Embryonic facial prominence (tissue), 1 donor: Measurements from ENCODE around the gene SRPK2.
"Not testable (repeated sequence)": the region's sequence is repeated elsewhere in the genome, so short reads cannot be mapped to it uniquely, and the experiment has no call there.

Source experiments
- DNase-seq: peaks from one replicate; pipeline ENCODE4 v3.0.0-alpha.2; 2016; ENCODE audit errors: extremely low spot score

SRPK2 gene

GRCh38 chr7:105194959-105195358 is 193.8 kb downstream of the SRPK2 start:
- not testable (repeated sequence) for DNase-seq

- DNase-seq: no peak
Measured at GRCh38 chr7:105191331-105191730, 197.4 kb downstream of the SRPK2 start.

- no peak for DNase-seq
Measured at GRCh38 chr7:105189859-105190492, 198.7 kb downstream of the SRPK2 start.

GRCh38 chr7:105188201-105188600 is 200.5 kb downstream of the SRPK2 start:
- DNase-seq: no peak

GRCh38 chr7:105187302-105188169 is 201.2 kb downstream of the SRPK2 start:
- DNase-seq: no peak

- no peak for DNase-seq
Measured at GRCh38 chr7:105185290-105186010, 203.3 kb downstream of the SRPK2 start.

GRCh38 chr7:105180002-105180401 is 208.7 kb downstream of the SRPK2 start:
- DNase-seq: no peak

- DNase-seq: no peak
Measured at GRCh38 chr7:105178928-105179541, 209.7 kb downstream of the SRPK2 start.

- no peak for DNase-seq
Measured at GRCh38 chr7:105178177-105178576, 210.5 kb downstream of the SRPK2 start.

GRCh38 chr7:105177026-105177425 is 211.7 kb downstream of the SRPK2 start:
- no peak for DNase-seq

GRCh38 chr7:105173586-105173985 is 215.1 kb downstream of the SRPK2 start:
- no peak for DNase-seq

GRCh38 chr7:105164751-105165150 is 224.0 kb downstream of the SRPK2 start:
- no peak for DNase-seq

GRCh38 chr7:105163718-105164117 is 225.0 kb downstream of the SRPK2 start:
- DNase-seq: no peak

- no peak for DNase-seq
Measured at GRCh38 chr7:105161366-105161765, 227.4 kb downstream of the SRPK2 start.

- no peak for DNase-seq
Measured at GRCh38 chr7:105157278-105157677, 231.4 kb downstream of the SRPK2 start.

- DNase-seq: no peak
Measured at GRCh38 chr7:105156731-105157130, 232.0 kb downstream of the SRPK2 start.

- no peak for DNase-seq
Measured at GRCh38 chr7:105154084-105154483, 234.6 kb downstream of the SRPK2 start.

- DNase-seq: no peak
Measured at GRCh38 chr7:105153531-105153930, 235.2 kb downstream of the SRPK2 start.

GRCh38 chr7:105151152-105151551 is 237.6 kb downstream of the SRPK2 start:
- no peak for DNase-seq

GRCh38 chr7:105149827-105150226 is 238.9 kb downstream of the SRPK2 start:
- no peak for DNase-seq

GRCh38 chr7:105141068-105141467 is 247.7 kb downstream of the SRPK2 start:
- DNase-seq: no peak

GRCh38 chr7:105139381-105139780 is 249.3 kb downstream of the SRPK2 start:
- DNase-seq: no peak
